Renal cortical epithelial cell (primary cell): ENCODE data around the gene SDHAF1. TPM values are rescaled to one million over a fixed set of nuclear protein-coding genes. Genes with fewer than 3 reads are reported as not detected.

ENCODE experiments used
- DNase-seq: peaks from one replicate; pipeline ENCODE4 v3.0.0-alpha.2; 2011; ENCODE audit warnings: low read depth
- total RNA-seq: library from RNA; depleted of rRNA; stranded (reverse); fragments of >200 nt; gene quantifications from 2 replicates; pipeline ENCODE4 v1.2.3, GENCODE V29; 2014

SDHAF1 gene
- total RNA-seq, 1 donor from 2014 or later, result 9.4 TPM

- no peak for DNase-seq
Observed at GRCh38 chr19:35986664-35987570, 8.1 kb upstream of the SDHAF1 start.

DNA sequence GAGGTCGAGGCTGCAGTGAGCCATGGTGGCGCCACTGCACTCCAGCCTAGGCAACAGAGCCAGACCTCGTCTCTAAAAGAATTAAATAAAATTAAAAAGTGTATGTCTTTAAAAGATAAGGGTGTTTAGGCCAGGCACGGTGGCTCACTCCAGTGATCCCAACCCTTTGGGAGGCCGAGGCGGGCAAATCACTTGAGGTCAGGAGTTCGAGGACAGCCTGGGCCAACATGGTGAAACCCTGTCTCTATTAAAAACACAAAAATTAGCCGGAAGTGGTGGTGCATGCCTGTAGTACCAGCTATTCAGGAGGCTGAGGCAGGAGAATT is 7.5 kb upstream of the SDHAF1 start:
- no peak for DNase-seq

- no peak for DNase-seq
Observed at GRCh38 chr19:35988824-35989223, 6.2 kb upstream of the SDHAF1 start.

- no peak for DNase-seq
Observed at GRCh38 chr19:35990156-35990555, 4.8 kb upstream of the SDHAF1 start.

- no peak for DNase-seq
Observed at GRCh38 chr19:35990771-35991730, 3.9 kb upstream of the SDHAF1 start.

GRCh38 chr19:35991731-35992450 is 3.1 kb upstream of the SDHAF1 start:
- DNase-seq, result peak; percentile 75

- no peak for DNase-seq
Observed at GRCh38 chr19:35992907-35993765, 1.9 kb upstream of the SDHAF1 start.

GRCh38 chr19:35993923-35994598 is 927 bp upstream of the SDHAF1 start:
- no peak for DNase-seq

DNA sequence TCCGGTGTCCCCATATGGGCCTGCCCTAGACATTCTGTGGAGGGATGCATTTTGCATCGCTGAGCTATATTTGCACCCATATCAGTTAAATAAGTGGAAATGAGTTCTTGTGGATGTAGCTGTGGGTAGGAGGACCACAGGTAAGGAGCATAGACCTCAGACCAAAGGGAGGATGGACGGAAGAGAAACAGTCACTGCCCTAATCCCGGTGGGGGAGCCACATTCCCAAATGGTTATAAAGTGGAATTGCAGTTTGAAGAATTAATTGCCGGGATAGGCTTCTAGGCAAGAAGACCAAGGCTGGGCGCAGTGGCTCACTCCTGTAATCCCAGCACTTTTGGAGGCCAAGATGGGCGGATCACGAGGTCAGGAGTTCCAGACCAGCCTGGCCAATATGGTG is 1.8 kb downstream of the SDHAF1 start:
- DNase-seq, result no peak

DNA sequence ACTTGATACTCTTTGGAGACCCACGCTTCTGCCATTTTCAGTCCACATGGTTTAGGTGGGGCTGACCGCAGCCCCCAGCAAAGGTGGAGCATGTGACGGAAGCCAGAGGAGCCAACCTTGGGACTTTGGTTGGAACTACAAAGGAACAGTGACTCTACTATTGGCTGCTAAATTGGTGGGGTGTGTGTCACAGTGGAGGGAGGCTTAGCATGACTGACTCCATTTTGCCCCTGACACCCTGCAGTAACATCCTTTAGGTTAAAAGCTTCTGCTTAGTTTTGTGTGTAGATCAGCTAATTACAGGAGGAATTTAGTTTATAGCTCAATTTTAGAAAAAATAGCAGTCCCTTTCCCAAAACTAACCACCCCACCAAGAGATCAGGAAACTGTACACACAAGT is 6.6 kb downstream of the SDHAF1 start:
- DNase-seq, result no peak

GRCh38 chr19:36003284-36003683 is 8.3 kb downstream of the SDHAF1 start:
- no peak for DNase-seq

DNA sequence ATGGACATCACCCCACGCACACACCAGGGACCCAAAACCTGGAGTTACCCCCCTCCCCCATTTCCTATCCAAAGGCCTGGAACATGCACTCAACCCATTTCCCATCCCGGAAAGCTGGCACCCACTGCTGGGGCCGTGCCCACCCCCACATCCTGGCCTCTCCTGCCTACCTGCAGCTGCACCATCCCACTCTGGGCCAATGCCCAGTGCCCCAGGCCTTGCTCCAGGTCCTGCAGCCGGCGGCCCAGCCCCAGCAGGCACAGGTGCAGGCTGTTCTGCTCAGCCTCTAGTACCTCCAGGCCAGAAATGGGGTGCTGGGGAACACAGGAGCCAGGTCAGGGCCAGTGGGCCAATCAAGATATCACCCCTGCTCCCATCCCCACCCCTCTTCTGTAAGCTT is 12.0 kb downstream of the SDHAF1 start:
- no peak for DNase-seq

- DNase-seq, result no peak
Observed at GRCh38 chr19:36008336-36008978, 13.5 kb downstream of the SDHAF1 start, which contains the start of gene SYNE4. Gene SYNE4 (minus strand): TSS chr19:36008813. CDS start chr19:36008681, 132 bp downstream.

- DNase-seq, result no peak
Observed at GRCh38 chr19:36009220-36009619, 14.2 kb downstream of the SDHAF1 start.

DNA sequence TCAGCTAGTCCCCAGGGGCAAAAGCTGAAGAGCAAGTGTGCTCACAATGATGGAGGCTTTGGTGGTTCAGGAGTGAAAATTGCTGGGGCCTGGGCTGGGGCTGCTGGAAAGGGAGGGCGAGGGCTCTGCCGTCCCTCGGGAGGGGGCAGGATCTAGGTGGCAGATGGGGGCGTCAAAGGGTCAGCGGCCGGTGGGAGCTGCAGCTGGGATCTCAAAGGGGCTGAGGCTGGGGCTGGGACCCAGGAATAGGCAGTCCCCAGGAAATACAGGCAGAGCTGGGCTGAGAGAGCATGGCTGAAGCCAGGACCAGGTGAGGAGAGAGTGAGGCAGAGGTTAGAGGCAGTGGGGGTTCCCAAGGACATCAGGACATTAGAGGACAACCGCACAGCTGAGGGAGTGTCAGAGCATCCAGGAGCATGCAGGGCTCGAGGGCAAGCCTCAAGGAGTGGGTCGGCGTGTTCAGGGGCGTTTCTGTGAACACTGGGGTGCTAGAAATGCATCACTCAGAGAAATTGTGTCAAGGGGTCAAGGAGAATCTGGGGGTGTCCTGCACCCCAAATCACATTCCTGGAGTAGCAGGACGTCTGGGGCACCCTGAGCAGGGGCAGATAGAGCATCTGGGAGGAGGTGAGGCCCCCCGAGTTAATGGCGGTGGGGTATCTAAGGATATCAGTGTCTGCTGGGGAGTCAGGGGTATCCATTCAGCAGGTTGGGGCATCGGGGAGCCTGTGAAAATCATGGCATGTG is 14.8 kb downstream of the SDHAF1 start:
- no peak for DNase-seq

DNA sequence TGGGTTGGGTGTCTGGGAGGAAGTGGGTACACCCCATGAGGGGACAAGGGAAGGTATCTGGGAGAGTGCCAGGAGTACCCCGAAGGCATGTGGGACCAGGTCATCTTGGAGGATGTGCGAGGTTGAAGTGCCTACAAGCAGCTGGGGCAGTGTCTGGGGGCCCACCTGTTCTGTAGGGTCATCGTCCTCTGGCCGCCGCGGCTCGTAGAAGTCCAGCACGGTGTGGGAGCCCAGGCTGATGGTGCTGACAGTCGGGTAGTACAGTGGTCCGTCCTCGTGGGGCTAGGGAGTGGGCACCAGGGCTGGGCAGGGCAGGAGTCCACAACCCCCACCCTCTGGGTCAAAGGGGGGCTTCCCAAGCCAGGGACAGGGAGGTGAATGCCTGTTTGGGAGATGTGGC is 15.4 kb downstream of the SDHAF1 start:
- DNase-seq, result no peak

- DNase-seq, result no peak
Observed at GRCh38 chr19:36013280-36014011, 18.5 kb downstream of the SDHAF1 start.
